A673 (cell line): ENCODE results near the gene HRC. TPM values are rescaled to one million over a fixed set of nuclear protein-coding genes. Genes with fewer than 3 reads are reported as not detected.
A peak's percentile ranks its signal among the peaks of the same experiment; 100 is the strongest.

Experiments
- BruUV-seq: library from RNA; stranded (reverse); fragments of 400-500 nt; replicated peaks from 2 replicates; lab custom pipeline; 2021; lab: Mats Ljungman, UMichigan
- CTCF ChIA-PET: fragments of 300-600 bp; sonication (Branson Sonifier 250); formaldehyde crosslinking; loops from one replicate; lab custom pipeline; 2022; ENCODE audit warnings: antibody characterized with exemption; lab: Charles Lee
- POLR2A ChIA-PET: fragments of 300-600 bp; sonication (Branson Sonifier 250); formaldehyde crosslinking; loops from one replicate; lab custom pipeline; 2022; ENCODE audit warnings: antibody characterized with exemption; ENCODE audit not compliant: low non-redundant PET; lab: Charles Lee
- DNase-seq: peaks from one replicate; pipeline ENCODE4 v3.0.0-alpha.2; 2015; ENCODE audit warnings: low spot score
- H3K27ac ChIP-seq: fragments of 200-600 bp; sonication (generic); 2 replicates; pipeline ENCODE4 v1.5.1; 2016; ENCODE audit warnings: mixed run types, low read depth, mild to moderate bottlenecking, mixed read lengths, antibody characterized with exemption, low read length; ENCODE audit not compliant: poor library complexity, severe bottlenecking
- H3K27me3 ChIP-seq: fragments of 200-600 bp; sonication (generic); replicated peaks from 2 replicates; pipeline ENCODE4 v1.6.1; 2017; ENCODE audit warnings: mixed run types, low read depth, mild to moderate bottlenecking, mixed read lengths, antibody characterized with exemption, low read length; ENCODE audit not compliant: insufficient read depth, poor library complexity
- H3K36me3 ChIP-seq: fragments of 200-600 bp; sonication (generic); 2 replicates; pipeline ENCODE4 v1.6.1; 2016; ENCODE audit warnings: mixed run types, mild to moderate bottlenecking, mixed read lengths, antibody characterized with exemption, low read length; ENCODE audit not compliant: insufficient read depth, poor library complexity, severe bottlenecking
- H3K4me1 ChIP-seq: fragments of 200-600 bp; sonication (generic); 2 replicates; pipeline ENCODE4 v1.6.1; 2017; ENCODE audit warnings: mixed run types, mild to moderate bottlenecking, mixed read lengths, antibody characterized with exemption, low read length; ENCODE audit not compliant: insufficient read depth, poor library complexity, severe bottlenecking
- H3K4me3 ChIP-seq: fragments of 200-600 bp; sonication (generic); 2 replicates; pipeline ENCODE4 v1.5.1; 2016; ENCODE audit warnings: low read depth, mixed run types, mild to moderate bottlenecking, mixed read lengths, low read length; ENCODE audit not compliant: poor library complexity, severe bottlenecking
- H3K9me3 ChIP-seq: fragments of 200-600 bp; sonication (generic); 2 replicates; pipeline ENCODE4 v1.6.1; 2016; ENCODE audit warnings: mixed run types, low read depth, mild to moderate bottlenecking, mixed read lengths, antibody characterized with exemption, low read length; ENCODE audit not compliant: poor library complexity, severe bottlenecking
- EZH2 ChIP-seq: fragments of 200-600 bp; sonication (generic); IDR thresholded peaks from 2 replicates; pipeline ENCODE4 v1.6.1; 2017; ENCODE audit warnings: borderline replicate concordance, low read depth, mild to moderate bottlenecking, mixed read lengths, antibody characterized with exemption, low read length; ENCODE audit not compliant: poor library complexity, severe bottlenecking
- intact Hi-C: fragments of 100-400 bp; cut with micrococcal nuclease; formaldehyde crosslinking; loops from one replicate; pipeline ENCODE4 v1.10.0; 2022; ENCODE audit not compliant: unreplicated experiment
- total RNA-seq: library from RNA; stranded (reverse); gene quantifications from 2 replicates; pipeline ENCODE4 v1.2.3, GENCODE V29; 2021
- TF ChIP-seq, protein P1 (sequence below): fragments of 300-800, 200-600 bp; sonication (generic); conservative IDR thresholded peaks from 2 replicates; pipeline ENCODE4 v1.5.1; 2017; ENCODE audit warnings: low read depth, mild to moderate bottlenecking, antibody characterized with exemption, low read length, moderate library complexity, mixed read lengths

Gene HRC
- total RNA-seq, 1 experiment from 2014 or later: not detected

DNA sequence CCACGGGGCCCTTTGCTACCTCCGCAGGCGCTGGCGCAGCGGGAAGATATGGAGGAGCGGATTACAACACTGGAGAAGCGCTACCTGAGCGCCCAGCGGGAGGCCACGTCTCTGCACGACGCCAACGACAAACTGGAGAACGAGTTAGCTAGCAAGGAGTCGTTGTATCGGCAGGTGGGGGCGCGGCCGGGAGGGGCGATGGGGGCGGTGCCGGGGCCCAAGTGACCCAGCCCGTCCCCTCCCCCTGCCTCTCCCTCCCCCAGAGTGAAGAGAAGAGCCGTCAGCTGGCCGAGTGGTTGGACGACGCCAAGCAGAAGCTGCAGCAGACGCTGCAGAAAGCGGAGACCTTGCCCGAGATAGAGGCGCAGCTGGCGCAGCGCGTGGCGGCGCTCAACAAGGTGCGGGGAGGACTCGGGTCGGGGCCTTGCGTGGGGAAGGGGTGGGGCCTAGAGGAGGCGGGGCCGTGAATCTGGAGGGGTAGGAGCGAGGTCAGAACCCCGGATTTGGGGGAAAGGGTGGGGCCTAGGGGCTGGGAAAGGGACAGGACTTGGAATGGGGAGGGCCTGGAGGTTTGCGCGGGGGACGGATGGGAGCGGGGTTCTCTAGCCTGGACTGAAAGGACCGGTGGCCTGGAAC, 22.1 kb downstream of the HRC start:
- Histone ChIP-seq H3K27ac (no peak overlapping the region), H3K27me3 (no peaks in the 10 kb centered on the region), H3K9me3 (no peaks in the 10 kb centered on the region), H3K4me1 (peaks cover 15% of the 10 kb centered on the region), H3K36me3 (peaks cover 32% of the 10 kb centered on the region), H3K4me3 (no peak overlapping the region)
- no TSS peak for BruUV-seq
- ChIA-PET POLR2A (no interaction called here), CTCF (no interaction called here)
- no peak for TF ChIP-seq EZH2
- TF ChIP-seq, protein P1, sequence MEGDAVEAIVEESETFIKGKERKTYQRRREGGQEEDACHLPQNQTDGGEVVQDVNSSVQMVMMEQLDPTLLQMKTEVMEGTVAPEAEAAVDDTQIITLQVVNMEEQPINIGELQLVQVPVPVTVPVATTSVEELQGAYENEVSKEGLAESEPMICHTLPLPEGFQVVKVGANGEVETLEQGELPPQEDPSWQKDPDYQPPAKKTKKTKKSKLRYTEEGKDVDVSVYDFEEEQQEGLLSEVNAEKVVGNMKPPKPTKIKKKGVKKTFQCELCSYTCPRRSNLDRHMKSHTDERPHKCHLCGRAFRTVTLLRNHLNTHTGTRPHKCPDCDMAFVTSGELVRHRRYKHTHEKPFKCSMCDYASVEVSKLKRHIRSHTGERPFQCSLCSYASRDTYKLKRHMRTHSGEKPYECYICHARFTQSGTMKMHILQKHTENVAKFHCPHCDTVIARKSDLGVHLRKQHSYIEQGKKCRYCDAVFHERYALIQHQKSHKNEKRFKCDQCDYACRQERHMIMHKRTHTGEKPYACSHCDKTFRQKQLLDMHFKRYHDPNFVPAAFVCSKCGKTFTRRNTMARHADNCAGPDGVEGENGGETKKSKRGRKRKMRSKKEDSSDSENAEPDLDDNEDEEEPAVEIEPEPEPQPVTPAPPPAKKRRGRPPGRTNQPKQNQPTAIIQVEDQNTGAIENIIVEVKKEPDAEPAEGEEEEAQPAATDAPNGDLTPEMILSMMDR: no peak
- no peak for DNase-seq
- intact Hi-C loops: no loop called here

DNA sequence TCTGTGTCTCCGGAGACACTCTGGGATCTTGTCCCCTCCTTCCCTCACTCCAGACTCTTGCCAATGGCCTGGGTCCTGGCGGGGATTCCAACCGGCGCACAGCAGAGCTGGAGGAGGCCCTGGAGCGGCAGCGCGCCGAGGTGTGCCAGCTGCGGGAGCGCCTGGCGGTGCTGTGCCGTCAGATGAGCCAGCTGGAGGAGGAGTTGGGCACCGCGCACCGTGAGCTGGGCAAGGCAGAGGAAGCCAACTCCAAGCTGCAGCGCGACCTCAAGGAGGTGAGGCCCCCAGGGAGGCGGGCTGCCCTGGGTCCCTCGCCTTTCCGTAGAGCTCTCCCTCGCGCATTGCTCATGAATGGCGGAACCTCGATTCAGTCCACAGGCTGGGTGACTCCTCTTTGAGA, 24.9 kb downstream of the HRC start:
- Histone ChIP-seq H3K4me1 (peaks cover 21% of the 10 kb centered on the region), H3K4me3 (no peak overlapping the region), H3K9me3 (no peaks in the 10 kb centered on the region), H3K27me3 (no peaks in the 10 kb centered on the region), H3K36me3 (peaks cover 26% of the 10 kb centered on the region), H3K27ac (no peak overlapping the region)
- POLR2A ChIA-PET: no interaction called here
- CTCF ChIA-PET: no interaction called here
- DNase-seq: no peak
- TF ChIP-seq, protein P1: no peak
- no peak for TF ChIP-seq EZH2
- intact Hi-C loops: no loop called here
- BruUV-seq: no TSS peak

DNA sequence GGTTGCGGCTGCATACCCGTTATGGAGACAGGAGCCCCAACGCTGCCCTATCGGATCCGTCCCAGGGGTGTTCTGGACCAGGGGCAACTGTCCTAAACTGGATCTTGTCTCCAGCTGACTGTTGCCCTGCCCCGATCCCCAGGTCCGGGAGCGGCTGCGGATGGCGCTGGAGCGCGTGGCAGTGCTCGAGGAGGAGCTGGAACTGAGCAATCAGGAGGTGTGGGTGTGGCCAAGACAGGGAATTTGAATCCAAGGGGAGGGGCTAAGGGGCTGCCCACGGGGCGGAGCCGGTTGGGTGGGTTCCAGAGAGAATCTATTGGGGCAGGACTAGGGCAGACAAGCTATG, 26.0 kb downstream of the HRC start:
- Histone ChIP-seq H3K4me3 (peak overlapping the region; percentile 49), H3K27me3 (no peaks in the 10 kb centered on the region), H3K9me3 (no peaks in the 10 kb centered on the region), H3K27ac (no peak overlapping the region), H3K36me3 (peaks cover 15% of the 10 kb centered on the region), H3K4me1 (peaks cover 21% of the 10 kb centered on the region)
- intact Hi-C loops: no loop called here
- CTCF ChIA-PET: no interaction called here
- peak; percentile 46 for DNase-seq
- no TSS peak for BruUV-seq
- POLR2A ChIA-PET: interaction anchor here (0.6 kb wide), 1 partner anchor 22 kb away, joined by 13 read pairs; no protein-coding TSS in a partner anchor
- TF ChIP-seq EZH2: no peak
- TF ChIP-seq, protein P1: no peak
